ENCODE measurements around the gene HAVCR2. TPM values are rescaled to one million over a fixed set of nuclear protein-coding genes. Genes with fewer than 3 reads are reported as not detected.
A peak's percentile ranks its signal among the peaks of the same experiment; 100 is the strongest.

The HAVCR2 gene
- total RNA-seq, 1 experiment from 2014 or later = not detected

DNA sequence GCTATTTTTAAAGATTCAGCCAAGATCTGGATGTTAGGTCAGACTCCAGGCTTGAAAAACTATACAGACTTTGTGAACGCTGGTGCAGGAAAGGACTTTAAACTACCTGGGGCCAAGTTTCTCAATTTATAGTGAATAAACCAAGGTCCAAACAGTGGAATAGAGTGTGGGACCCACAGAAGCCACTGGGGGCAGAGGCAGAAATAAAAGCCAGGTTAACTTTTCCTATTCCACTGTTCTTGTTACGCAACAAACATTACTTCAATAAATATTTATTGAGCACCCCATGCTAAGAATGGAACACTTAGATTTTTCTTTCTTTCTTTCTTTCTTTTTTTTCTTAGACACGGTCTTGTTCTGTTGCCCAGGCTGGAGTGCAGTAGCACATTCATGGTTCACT is 38.9 kb downstream of the HAVCR2 start:
- Histone ChIP-seq H4K5ac (ENCODE audit: insufficient read length, low read depth, low read length) (no peak overlapping the region), H3K79me2 (ENCODE audit: insufficient read depth, low read length) (no peaks in the 10 kb centered on the region), H3K79me1 (ENCODE audit: insufficient read depth, low read depth, low read length, poor library complexity, severe bottlenecking) (no peaks in the 10 kb centered on the region), H3K27me3 (ENCODE audit: insufficient read depth, low read length) (no peaks in the 10 kb centered on the region), H2AFZ (ENCODE audit: low read length) (no peak overlapping the region), H3K27ac (ENCODE audit: insufficient read length, low read depth, low read length) (no peak overlapping the region), H3K18ac (ENCODE audit: insufficient read length, low read depth, low read length) (no peak overlapping the region), H2BK5ac (ENCODE audit: insufficient read length, low read length) (no peak overlapping the region), H3K9ac (ENCODE audit: extremely low read depth, insufficient read length, low read length) (no peak overlapping the region), H2AK5ac (ENCODE audit: insufficient read length, low read length) (no peak overlapping the region), H3K4me1 (ENCODE audit: insufficient read depth, low read length) (no peaks in the 10 kb centered on the region), H3K23ac (ENCODE audit: insufficient read length, low read depth, low read length) (no peak overlapping the region), H3K23me2 (ENCODE audit: insufficient read length, low read depth, low read length, poor library complexity, severe bottlenecking) (no peaks in the 10 kb centered on the region), H2BK12ac (ENCODE audit: insufficient read length, low read depth, low read length) (no peak overlapping the region), H3K4me2 (ENCODE audit: insufficient read depth, insufficient read length, low read length) (no peak overlapping the region), H4K91ac (ENCODE audit: insufficient read length, low read depth, low read length) (no peak overlapping the region), H3K14ac (ENCODE audit: insufficient read depth, low read length) (no peak overlapping the region), H4K8ac (replicated peaks; ENCODE audit: insufficient read length, low read depth, low read length) (no peak overlapping the region), H2BK15ac (ENCODE audit: low read depth, low read length) (no peak overlapping the region), H3T11ph (ENCODE audit: low read length) (no peak overlapping the region), H4K20me1 (ENCODE audit: control insufficient read depth, insufficient read depth, insufficient read length) (no peaks in the 10 kb centered on the region), H3K9me3 (ENCODE audit: control insufficient read depth, low read depth, low read length) (no peaks in the 10 kb centered on the region), H3K56ac (ENCODE audit: insufficient read length, low read depth, low read length) (no peak overlapping the region), H2BK120ac (ENCODE audit: low read depth, low read length, poor library complexity, severe bottlenecking) (no peak overlapping the region), H2BK20ac (ENCODE audit: low read depth, low read length, poor library complexity, severe bottlenecking) (no peak overlapping the region), H3K4ac (ENCODE audit: low read depth, low read length) (no peak overlapping the region)
- no CpG with 5 or more reads among the region's 3 CpGs for WGBS (ENCODE audit: extremely low coverage, insufficient read length, low lambda C conversion rate)
- no peaks in the 10 kb centered on the region for H3K36me3 Mint-ChIP-seq (ENCODE audit: insufficient read depth in 1 of 3, low read depth in 3 of 3)
- no peaks in the 10 kb centered on the region; a peak in 1 of 5 replicates for H3K9me3 Mint-ChIP-seq
- peak; percentile 40; the same call in 2 of the 3 replicates for TF ChIP-seq CTCF (conservative IDR thresholded peaks at IDR 0.05)
- H3K27ac Mint-ChIP-seq = no peak overlapping the region
- no peak overlapping the region for H3K4me3 Mint-ChIP-seq
- peaks cover 2% of the 10 kb centered on the region; the same call in 1 of the 2 replicates for H3K27me3 Mint-ChIP-seq (ENCODE audit: low read depth)
- DNase-seq = no peak
- H3K4me1 Mint-ChIP-seq = peaks cover 0 to 4% of the 10 kb centered on the region in 2 experiments; a peak in 1 of 4 replicates
